WTC11 (cell line): Measurements from ENCODE around the gene MICA. TPM values are rescaled to one million over a fixed set of nuclear protein-coding genes. Genes with fewer than 3 reads are reported as not detected.

Source experiments
- ATAC-seq: fragments of 200-7000 bp; cut with Tn5 transposase; 2 replicates; pipeline ENCODE4 v1.10.0; 2021; ENCODE audit warnings: mild to moderate bottlenecking, moderate library complexity
- CTCF ChIA-PET: fragments of 300-600 bp; sonication (Branson Sonifier 250); formaldehyde crosslinking; loops from one replicate; lab custom pipeline; 2021; ENCODE audit warnings: antibody characterized with exemption; lab: Charles Lee
- POLR2A ChIA-PET: fragments of 350-600 bp; sonication (Branson Sonifier 250); formaldehyde crosslinking; loops from one replicate; lab custom pipeline; 2021; ENCODE audit warnings: antibody characterized with exemption; lab: Charles Lee
- DNase-seq: peaks from one replicate; pipeline ENCODE4 v3.0.0; 2021; ENCODE audit warnings: low spot score
- H3K27ac Mint-ChIP-seq: 2 replicates; pipeline ENCODE4 v1.8.0; 2021; ENCODE audit warnings: mixed read lengths
- H3K27me3 Mint-ChIP-seq: 2 replicates; pipeline ENCODE4 v1.8.0; 2021; ENCODE audit warnings: low read depth, mild to moderate bottlenecking, moderate library complexity, mixed read lengths
- H3K36me3 Mint-ChIP-seq: 2 replicates; pipeline ENCODE4 v1.8.0; 2021; ENCODE audit warnings: mixed read lengths
- H3K4me1 Mint-ChIP-seq: 2 replicates; pipeline ENCODE4 v1.8.0; 2022; ENCODE audit warnings: mixed read lengths
- H3K4me3 Mint-ChIP-seq: 2 replicates; pipeline ENCODE4 v1.8.0; 2021; ENCODE audit warnings: mild to moderate bottlenecking, moderate library complexity, mixed read lengths
- H3K9me3 Mint-ChIP-seq: 2 replicates; pipeline ENCODE4 v1.8.0; 2021; ENCODE audit warnings: mixed read lengths
- ARID4B ChIP-seq: sonication (generic); formaldehyde crosslinking; IDR thresholded peaks from 2 replicates; pipeline ENCODE4 v1.8.0; 2023; ENCODE audit warnings: missing genetic modification reagents, mild to moderate bottlenecking, borderline replicate concordance
- ATF2 ChIP-seq: sonication (generic); formaldehyde crosslinking; IDR thresholded peaks from 2 replicates; pipeline ENCODE4 v1.8.1; 2022; ENCODE audit warnings: low read depth, missing genetic modification reagents, borderline replicate concordance
- ATF3 ChIP-seq: sonication (generic); formaldehyde crosslinking; conservative IDR thresholded peaks from 2 replicates; pipeline ENCODE4 v1.8.1; 2022; ENCODE audit warnings: mild to moderate bottlenecking, missing genetic modification reagents
- CBFB ChIP-seq: sonication (generic); formaldehyde crosslinking; IDR thresholded peaks from 2 replicates; pipeline ENCODE4 v1.8.1; 2022; ENCODE audit warnings: mild to moderate bottlenecking, low read depth, missing genetic modification reagents
- ESRRA ChIP-seq: sonication (generic); formaldehyde crosslinking; IDR thresholded peaks from 2 replicates; pipeline ENCODE4 v1.8.1; 2022; ENCODE audit warnings: mild to moderate bottlenecking, missing genetic modification reagents, borderline replicate concordance
- ETV6 ChIP-seq: sonication (generic); formaldehyde crosslinking; IDR thresholded peaks from 2 replicates; pipeline ENCODE4 v1.8.1; 2022; ENCODE audit warnings: mild to moderate bottlenecking, missing genetic modification reagents
- GRHL2 ChIP-seq: fragments of 250-450 bp; sonication (Bioruptor Pico); IDR thresholded peaks from 2 replicates; pipeline ENCODE4 v1.8.0; 2022; ENCODE audit warnings: mild to moderate bottlenecking, moderate library complexity; ENCODE audit not compliant: insufficient replicate concordance, severe bottlenecking
- GTF2I ChIP-seq: fragments of 250-450 bp; sonication (Bioruptor Pico); conservative IDR thresholded peaks from 2 replicates; pipeline ENCODE4 v1.4.0; 2021; ENCODE audit warnings: mild to moderate bottlenecking
- SMAD4 ChIP-seq: sonication (generic); formaldehyde crosslinking; IDR thresholded peaks from 2 replicates; pipeline ENCODE4 v1.8.0; 2022; ENCODE audit warnings: mild to moderate bottlenecking, missing genetic modification reagents
- TEAD1 ChIP-seq: sonication (generic); formaldehyde crosslinking; IDR thresholded peaks from 2 replicates; pipeline ENCODE4 v1.8.0; 2022; ENCODE audit warnings: mild to moderate bottlenecking, missing genetic modification reagents
- TP53 ChIP-seq: sonication (generic); formaldehyde crosslinking; IDR thresholded peaks from 2 replicates; pipeline ENCODE4 v1.8.1; 2023; ENCODE audit warnings: mild to moderate bottlenecking, missing genetic modification reagents
- ZBTB21 ChIP-seq: sonication (generic); formaldehyde crosslinking; IDR thresholded peaks from 2 replicates; pipeline ENCODE4 v1.8.1; 2023; ENCODE audit warnings: mild to moderate bottlenecking, missing genetic modification reagents, borderline replicate concordance
- ZNF138 ChIP-seq: sonication (generic); formaldehyde crosslinking; conservative IDR thresholded peaks from 2 replicates; pipeline ENCODE4 v1.8.1; 2022; ENCODE audit warnings: mild to moderate bottlenecking, moderate library complexity, missing genetic modification reagents
- ZNF219 ChIP-seq: sonication (generic); formaldehyde crosslinking; IDR thresholded peaks from 2 replicates; pipeline ENCODE4 v1.8.0; 2023; ENCODE audit warnings: missing genetic modification reagents, mild to moderate bottlenecking, borderline replicate concordance
- ZNF416 ChIP-seq: fragments of 250-450 bp; sonication (Bioruptor Pico); IDR thresholded peaks from 2 replicates; pipeline ENCODE4 v1.9.0; 2021; ENCODE audit warnings: mild to moderate bottlenecking, inconsistent platforms
- ZNF425 ChIP-seq: fragments of 250-450 bp; sonication (Bioruptor Pico); conservative IDR thresholded peaks from 2 replicates; pipeline ENCODE4 v1.9.0; 2021; ENCODE audit warnings: mild to moderate bottlenecking
- total RNA-seq: library from RNA; stranded (reverse); gene quantifications from 3 replicates; pipeline ENCODE4 v1.2.3, GENCODE V29; 2021

MICA gene
- total RNA-seq, 1 experiment from 2014 or later = 12.9 TPM

- Mint-ChIP-seq H3K36me3 (no peaks in the 10 kb centered on the region), H3K4me3 (no peak overlapping the region), H3K4me1 (no peaks in the 10 kb centered on the region), H3K9me3 (peaks cover 17% of the 10 kb centered on the region), H3K27me3 (peaks cover 8% of the 10 kb centered on the region), H3K27ac (no peak overlapping the region)
- POLR2A ChIA-PET = interaction anchor here (0.7 kb wide), 1 partner anchor 13 kb away, joined by 3 read pairs; no protein-coding TSS in a partner anchor
- CTCF ChIA-PET = interaction anchor here (0.6 to 3.2 kb wide), 5 partner anchors 10 to 184 kb away, joined by 4 to 16 read pairs (median 4); no protein-coding TSS in a partner anchor
- ATAC-seq = no peak
- DNase-seq = no peak
- no peak for TF ChIP-seq ATF3 (CRISPR knock-in tag)
- TF ChIP-seq ZNF219 (CRISPR knock-in tag) = no peak
- TF ChIP-seq SMAD4 (CRISPR knock-in tag) = no peak
- TF ChIP-seq CBFB (CRISPR knock-in tag) = no peak
- TF ChIP-seq GRHL2 (CRISPR knock-in tag) = no peak
- TF ChIP-seq ZNF416 (CRISPR knock-in tag) = no peak
Observed at GRCh38 chr6:31377029-31377428, 26.4 kb upstream of the MICA start.

GRCh38 chr6:31378062-31378720 lies 25.2 kb upstream of the MICA start:
- no peak overlapping the region for H3K4me3 Mint-ChIP-seq
- H3K4me1 Mint-ChIP-seq = no peaks in the 10 kb centered on the region
- TF ChIP-seq GTF2I (CRISPR knock-in tag) (0 out of 2 replicates have a peak, but pooled peaks have one; percentile 31), ZNF425 (CRISPR knock-in tag) (no peak), ATF2 (no peak)
- DNase-seq (no peak), ATAC-seq (no peak)
- H3K9me3 Mint-ChIP-seq = peaks cover 6% of the 10 kb centered on the region
- H3K36me3 Mint-ChIP-seq = no peaks in the 10 kb centered on the region
- ChIA-PET CTCF (interaction anchor here (1.2 to 3.2 kb wide), 4 partner anchors 11 to 184 kb away, joined by 4 to 16 read pairs (median 5); no protein-coding TSS in a partner anchor), POLR2A (no interaction called here)
- H3K27me3 Mint-ChIP-seq = peaks cover 4% of the 10 kb centered on the region; the same call in 1 of the 2 replicates
- no peak overlapping the region for H3K27ac Mint-ChIP-seq

- CTCF ChIA-PET = interaction anchor here (1.2 to 3.2 kb wide), 4 partner anchors 11 to 185 kb away, joined by 4 to 16 read pairs (median 5); no protein-coding TSS in a partner anchor
- ATAC-seq = no peak
- H3K27me3 Mint-ChIP-seq = no peaks in the 10 kb centered on the region; the same call in 1 of the 2 replicates
- H3K27ac Mint-ChIP-seq = no peak overlapping the region
- no peak for TF ChIP-seq ZNF425 (CRISPR knock-in tag)
- no peak for TF ChIP-seq TP53 (CRISPR knock-in tag)
- POLR2A ChIA-PET = no interaction called here
- no peaks in the 10 kb centered on the region for H3K36me3 Mint-ChIP-seq
- H3K4me1 Mint-ChIP-seq = no peaks in the 10 kb centered on the region
- peaks cover under 1% of the 10 kb centered on the region; the same call in 1 of the 2 replicates for H3K9me3 Mint-ChIP-seq
- DNase-seq = no peak
- H3K4me3 Mint-ChIP-seq = no peak overlapping the region
Observed at GRCh38 chr6:31378721-31379103, 24.7 kb upstream of the MICA start.

- ATAC-seq (no peak), DNase-seq (no peak)
- Mint-ChIP-seq H3K4me1 (no peaks in the 10 kb centered on the region), H3K36me3 (no peaks in the 10 kb centered on the region), H3K27me3 (no peaks in the 10 kb centered on the region; the same call in 1 of the 2 replicates), H3K9me3 (no peaks in the 10 kb centered on the region), H3K27ac (no peak overlapping the region), H3K4me3 (no peak overlapping the region)
- ChIA-PET CTCF (interaction anchor here (1.1 to 4.3 kb wide), 3 partner anchors 13 to 219 kb away, joined by 6 to 19 read pairs (median 7); no protein-coding TSS in a partner anchor), POLR2A (no interaction called here)
- TF ChIP-seq GTF2I (CRISPR knock-in tag) = no peak
- TF ChIP-seq ARID4B (CRISPR knock-in tag) = no peak
- no peak for TF ChIP-seq ESRRA (CRISPR knock-in tag)
- TF ChIP-seq ZBTB21 = no peak
- no peak for TF ChIP-seq TEAD1
- TF ChIP-seq ETV6 (CRISPR knock-in tag) = no peak
- no peak for TF ChIP-seq ZNF138 (CRISPR knock-in tag)
Observed at GRCh38 chr6:31379850-31380249, 23.5 kb upstream of the MICA start.
